Liver (tissue), 9 donors: ENCODE data around the gene SSBP2. TPM values are rescaled to one million over a fixed set of nuclear protein-coding genes. Genes with fewer than 3 reads are reported as not detected.

ENCODE experiments used
- DNase-seq: peaks from one replicate; pipeline ENCODE4 v3.0.0-alpha.2; 2017; ENCODE audit warnings: low spot score
- H3K27ac ChIP-seq, 2 donors: one replicate each; pipeline ENCODE4 v1.7.0; 2013; ENCODE audit warnings: inconsistent platforms in 2 of 2, low read length in 2 of 2, control low read depth in 1 of 2, low read depth in 1 of 2, mild to moderate bottlenecking in 1 of 2
- H3K27me3 ChIP-seq, 4 donors: one replicate each; pipeline versions ENCODE4 v1.6.1 to v1.7.0; 2013; ENCODE audit warnings: low read length in 3 of 4, inconsistent platforms in 1 of 4, mild to moderate bottlenecking in 1 of 4, moderate library complexity in 1 of 4; ENCODE audit not compliant: control insufficient read depth in 4 of 4, insufficient read depth in 4 of 4
- H3K36me3 ChIP-seq, 4 donors: one replicate each; pipeline versions ENCODE4 v1.6.1 to v1.7.0; 2013; ENCODE audit warnings: low read length in 3 of 4, mild to moderate bottlenecking in 3 of 4, low read depth in 1 of 4, moderate library complexity in 1 of 4; ENCODE audit not compliant: control insufficient read depth in 4 of 4, insufficient read depth in 3 of 4
- H3K4me1 ChIP-seq, 4 donors: one replicate each; pipeline versions ENCODE4 v1.6.1 to v1.7.0; 2013; ENCODE audit warnings: low read length in 3 of 4, mild to moderate bottlenecking in 3 of 4, moderate library complexity in 1 of 4; ENCODE audit not compliant: control insufficient read depth in 4 of 4, insufficient read depth in 4 of 4
- H3K4me3 ChIP-seq, 3 donors: one replicate each; pipeline versions ENCODE4 v1.6.1 to v1.7.0; 2013; ENCODE audit warnings: low read length in 3 of 3, control low read depth in 1 of 3, low read depth in 1 of 3, mild to moderate bottlenecking in 1 of 3
- H3K9ac ChIP-seq, 2 donors: one replicate each; pipeline ENCODE4 v1.7.0; 2013; ENCODE audit warnings: low read length in 2 of 2, mild to moderate bottlenecking in 2 of 2, moderate library complexity in 2 of 2, control low read depth in 1 of 2, low read depth in 1 of 2
- H3K9me3 ChIP-seq, 4 donors: one replicate each; pipeline versions ENCODE4 v1.6.1 to v1.7.0; 2013; ENCODE audit warnings: low read length in 3 of 4; ENCODE audit not compliant: control insufficient read depth in 4 of 4
- ATF3 ChIP-seq: IDR thresholded peaks from 2 replicates; pipeline ENCODE4 v1.6.1; 2016; ENCODE audit warnings: antibody characterized with exemption
- CTCF ChIP-seq: fragments of 150-350 bp; IDR thresholded peaks from 2 replicates; pipeline ENCODE4 v1.5.1; 2017; ENCODE audit warnings: improper control_type of control experiment, low read depth, low read length; ENCODE audit not compliant: missing input control
- EGR1 ChIP-seq, 2 donors: IDR thresholded peaks; 2 replicates each; pipeline ENCODE4 v1.6.1; 2016 to 2018; ENCODE audit warnings: antibody characterized with exemption in 2 of 2, low read depth in 2 of 2
- FOXA1 ChIP-seq: IDR thresholded peaks from 2 replicates; pipeline ENCODE4 v1.6.1; 2016; ENCODE audit warnings: antibody characterized with exemption
- FOXA2 ChIP-seq: IDR thresholded peaks from 2 replicates; pipeline ENCODE4 v1.6.1; 2016; ENCODE audit warnings: antibody characterized with exemption
- GABPA ChIP-seq, 2 donors: IDR thresholded peaks in 1 of 2; conservative IDR thresholded peaks in 1 of 2; 2 replicates each; pipeline ENCODE4 v1.6.1; 2016; ENCODE audit warnings: antibody characterized with exemption in 2 of 2, mild to moderate bottlenecking in 1 of 2, moderate library complexity in 1 of 2
- HNF4A ChIP-seq, 2 donors: conservative IDR thresholded peaks; 2 replicates each; pipeline ENCODE4 v1.6.1; 2016; ENCODE audit warnings: antibody characterized with exemption in 2 of 2, mild to moderate bottlenecking in 2 of 2
- HNF4G ChIP-seq: IDR thresholded peaks from 2 replicates; pipeline ENCODE4 v1.6.1; 2016; ENCODE audit warnings: antibody characterized with exemption
- JUND ChIP-seq, 2 donors: IDR thresholded peaks; 2 replicates each; pipeline ENCODE4 v1.6.1; 2016; ENCODE audit warnings: antibody characterized with exemption in 2 of 2
- MAX ChIP-seq: IDR thresholded peaks from 2 replicates; pipeline ENCODE4 v1.6.1; 2016; ENCODE audit warnings: antibody characterized with exemption
- NR2F2 ChIP-seq: IDR thresholded peaks from 2 replicates; pipeline ENCODE4 v1.6.1; 2016; ENCODE audit warnings: antibody characterized with exemption
- RAD21 ChIP-seq, 2 donors: IDR thresholded peaks; 2 replicates each; pipeline ENCODE4 v1.6.1; 2016; ENCODE audit warnings: antibody characterized with exemption in 2 of 2, mild to moderate bottlenecking in 2 of 2
- REST ChIP-seq: IDR thresholded peaks from 2 replicates; pipeline ENCODE4 v1.6.1; 2016; ENCODE audit warnings: antibody characterized with exemption, mild to moderate bottlenecking
- RXRA ChIP-seq, 2 donors: IDR thresholded peaks; 2 replicates each; pipeline ENCODE4 v1.6.1; 2017 to 2018; ENCODE audit warnings: antibody characterized with exemption in 2 of 2, mild to moderate bottlenecking in 1 of 2
- SP1 ChIP-seq: IDR thresholded peaks from 2 replicates; pipeline ENCODE4 v1.6.1; 2018; ENCODE audit warnings: antibody characterized with exemption, mild to moderate bottlenecking
- TAF1 ChIP-seq: conservative IDR thresholded peaks from 2 replicates; pipeline ENCODE4 v1.6.1; 2016; ENCODE audit warnings: antibody characterized with exemption, mild to moderate bottlenecking
- YY1 ChIP-seq: IDR thresholded peaks from 2 replicates; pipeline ENCODE4 v1.6.1; 2016; ENCODE audit warnings: antibody characterized with exemption, mild to moderate bottlenecking
- ZBTB33 ChIP-seq: IDR thresholded peaks from 2 replicates; pipeline ENCODE4 v1.6.1; 2016; ENCODE audit warnings: antibody characterized with exemption
- WGBS: extraction: QIAGEN DNeasy Blood & Tissue Kit; methylation state at CpG from one replicate; pipeline ENCODE4 v1.1.7; 2013; 5-methylcytosine and 5-hydroxymethylcytosine counted together
- polyA plus RNA-seq, 2 donors: library from polyadenylated mRNA; stranded (reverse) in 1 of 2; unstranded in 1 of 2; fragments of 200-250 nt in 1 of 2; fragments of >200 nt in 1 of 2; fragmentation: Nextera tagmentation in 1 of 2; extraction: Ambion mirVana in 1 of 2; gene quantifications; one replicate each; pipeline versions ENCODE4 v1.2.1 to v1.2.3, GENCODE V29; 2013 to 2015
- total RNA-seq, 2 donors: library from RNA; depleted of rRNA; stranded (reverse); fragments of >200 nt; gene quantifications; one replicate each; pipeline ENCODE4 v1.2.3, GENCODE V29; 2014
- donor health status: healthy.
- donor health status: healthy.
- donor health status: healthy.
- donor health status: healthy.
- donor health status: healthy.

The SSBP2 gene
- total and polyA plus RNA-seq, 4 donors = 2.2 to 10.1 (median 4.1) TPM

GRCh38 chr5:81420039-81420667 is 330.7 kb downstream of the SSBP2 start:
- no peak overlapping the region for H3K27ac ChIP-seq
- H3K9ac ChIP-seq = no peak overlapping the region
- no peaks in the 10 kb centered on the region for H3K9me3 ChIP-seq
- no peak overlapping the region for H3K4me3 ChIP-seq
- no peaks in the 10 kb centered on the region for H3K36me3 ChIP-seq
- H3K27me3 ChIP-seq = no peaks in the 10 kb centered on the region
- TF ChIP-seq JUND (IDR thresholded peaks at IDR 0.05) (no peak), RXRA (IDR thresholded peaks at IDR 0.05) (no peak), ZBTB33 (no peak), MAX (no peak), CTCF (no peak), TAF1 (no peak), GABPA (IDR thresholded peaks at IDR 0.05 in 1 of 2, conservative IDR thresholded peaks at IDR 0.05 in 1 of 2) (no peak), EGR1 (IDR thresholded peaks at IDR 0.05; ENCODE audit: low read depth in 2 of 2) (no peak), HNF4G (no peak), RAD21 (IDR thresholded peaks at IDR 0.05) (no peak), FOXA2 (no peak), SP1 (no peak), YY1 (no peak), HNF4A (conservative IDR thresholded peaks at IDR 0.05) (no peak), ATF3 (no peak), NR2F2 (no peak), FOXA1 (no peak), REST (no peak)
- H3K4me1 ChIP-seq = peaks cover 2 to 20% (median 4%) of the 10 kb centered on the region in 4 donors
- DNase-seq = no peak
- 84% methylated on average over 6 of the region's 6 CpGs for WGBS
